Sigmoid colon (tissue), 7 donors: ENCODE measurements around the gene HTR1E. TPM values are rescaled to one million over a fixed set of nuclear protein-coding genes. Genes with fewer than 3 reads are reported as not detected.

Experiments used
- DNase-seq: peaks from one replicate; pipeline ENCODE4 v3.0.0-alpha.2; 2019
- H3K27ac ChIP-seq, 4 donors: fragments of 200-600 bp; sonication (generic); one replicate each; pipeline ENCODE4 v1.5.1; 2016 to 2019; ENCODE audit warnings: mild to moderate bottlenecking in 1 of 4
- H3K27me3 ChIP-seq, 3 donors: fragments of 200-600 bp; sonication (generic); one replicate each; pipeline ENCODE4 v1.5.1; 2019; ENCODE audit warnings: mild to moderate bottlenecking in 1 of 3
- H3K36me3 ChIP-seq, 4 donors: fragments of 200-600 bp; sonication (generic); one replicate each; pipeline ENCODE4 v1.5.1; 2016 to 2019
- H3K4me1 ChIP-seq, 4 donors: fragments of 200-600 bp; sonication (generic); one replicate each; pipeline ENCODE4 v1.5.1; 2017 to 2019
- H3K4me3 ChIP-seq, 4 donors: fragments of 200-600 bp; sonication (generic); one replicate each; pipeline ENCODE4 v1.5.1; 2017 to 2019; ENCODE audit warnings: mild to moderate bottlenecking in 2 of 4, moderate library complexity in 1 of 4
- H3K9me3 ChIP-seq, 4 donors: fragments of 200-600 bp in 3 of 4; sonication (generic) in 3 of 4; one replicate each; pipeline versions ENCODE4 v1.5.1 to v1.6.1; 2013 to 2019
- CTCF ChIP-seq, 4 experiments: fragments of 450-650 bp in 3 of 4; fragments of 200-600 bp in 1 of 4; IDR thresholded peaks; one replicate each; pipeline ENCODE4 v1.5.1; 2016 to 2019; ENCODE audit warnings: antibody characterized with exemption in 4 of 4, mild to moderate bottlenecking in 3 of 4, moderate library complexity in 2 of 4
- EP300 ChIP-seq, 4 donors: sonication (generic); formaldehyde crosslinking; IDR thresholded peaks; one replicate each; pipeline ENCODE4 v1.6.1; 2017; ENCODE audit warnings: antibody characterized with exemption in 4 of 4
- POLR2A ChIP-seq, 2 donors: fragments of 450-650 bp; IDR thresholded peaks; one replicate each; pipeline ENCODE4 v1.6.1; 2016; ENCODE audit warnings: antibody characterized with exemption in 2 of 2, mild to moderate bottlenecking in 2 of 2, moderate library complexity in 2 of 2
- POLR2AphosphoS5 ChIP-seq, 4 donors: sonication (generic); formaldehyde crosslinking; IDR thresholded peaks; one replicate each; pipeline ENCODE4 v1.6.1; 2017; ENCODE audit warnings: antibody characterized with exemption in 4 of 4
- WGBS, 2 donors: extraction: QIAGEN DNeasy Blood & Tissue Kit; methylation state at CpG; one replicate each; pipeline ENCODE4 v1.1.7; 2013; 5-methylcytosine and 5-hydroxymethylcytosine counted together
- intact Hi-C: fragments of 100-400 bp; cut with DNase I; formaldehyde crosslinking; loops from one replicate; pipeline ENCODE4 v1.15.1; 2023
- polyA plus RNA-seq, 3 donors: library from polyadenylated mRNA; stranded (reverse); fragments of 200-250 nt; gene quantifications; one replicate each; pipeline ENCODE4 v1.2.3, GENCODE V29; 2013
- total RNA-seq, 4 donors: library from RNA; depleted of rRNA; stranded (reverse); fragments of >200 nt; gene quantifications; one replicate each; pipeline ENCODE4 v1.1.0, GENCODE V29; 2016
- donor health status: healthy with polysubstance abuse.
- donor health status: Bipolar disorder and iron deficiency.
- donor health status: healthy.

The HTR1E gene
- total and polyA plus RNA-seq, 7 donors: 0.03 TPM; not detected in 6

GRCh38 chr6:86942769-86943516, 5.6 kb downstream of the HTR1E start:
- Histone ChIP-seq H3K9me3 (peaks cover 0 to 2% (median 0%) of the 10 kb centered on the region in 4 donors), H3K4me3 (no peak overlapping the region), H3K27me3 (peaks cover 0 to 8% (median under 1%) of the 10 kb centered on the region in 3 donors), H3K27ac (no peak overlapping the region), H3K4me1 (no peaks in the 10 kb centered on the region), H3K36me3 (no peaks in the 10 kb centered on the region)
- DNase-seq: no peak
- intact Hi-C loops: no loop called here
- TF ChIP-seq EP300 (IDR thresholded peaks at IDR 0.05) (no peak), POLR2AphosphoS5 (IDR thresholded peaks at IDR 0.05) (no peak), POLR2A (IDR thresholded peaks at IDR 0.05) (no peak), CTCF (IDR thresholded peaks at IDR 0.05) (no peak)
- WGBS, 2 donors: 74 to 83% methylated on average over 6 of the region's 6 CpGs

- TF ChIP-seq EP300 (IDR thresholded peaks at IDR 0.05) (no peak), POLR2AphosphoS5 (IDR thresholded peaks at IDR 0.05) (no peak), POLR2A (IDR thresholded peaks at IDR 0.05) (no peak), CTCF (IDR thresholded peaks at IDR 0.05) (no peak)
- Histone ChIP-seq H3K27me3 (no peaks in the 10 kb centered on the region), H3K9me3 (peaks cover 0 to 2% (median 0%) of the 10 kb centered on the region in 4 donors), H3K27ac (no peak overlapping the region), H3K4me3 (no peak overlapping the region), H3K36me3 (no peaks in the 10 kb centered on the region), H3K4me1 (no peaks in the 10 kb centered on the region)
- WGBS, 2 donors: 53% methylated on average over 5 of the region's 5 CpGs
- DNase-seq: no peak
- intact Hi-C loops: no loop called here
These were observed 6.6 kb downstream of the HTR1E start for GRCh38 chr6:86943819-86944407.

GRCh38 chr6:86949771-86950170, 12.4 kb downstream of the HTR1E start:
- no peaks in the 10 kb centered on the region for H3K27me3 ChIP-seq
- DNase-seq: no peak
- H3K27ac ChIP-seq: no peak overlapping the region
- 66 to 85% methylated on average over 3 of the region's 3 CpGs for WGBS, 2 donors
- no peak overlapping the region for H3K4me3 ChIP-seq
- no peaks in the 10 kb centered on the region for H3K36me3 ChIP-seq
- TF ChIP-seq CTCF (IDR thresholded peaks at IDR 0.05) (no peak), POLR2AphosphoS5 (IDR thresholded peaks at IDR 0.05) (no peak), POLR2A (IDR thresholded peaks at IDR 0.05) (no peak), EP300 (IDR thresholded peaks at IDR 0.05) (no peak)
- H3K4me1 ChIP-seq: no peaks in the 10 kb centered on the region
- H3K9me3 ChIP-seq: no peaks in the 10 kb centered on the region
- intact Hi-C loops: no loop called here

GRCh38 chr6:86952991-86953390, 15.7 kb downstream of the HTR1E start:
- Histone ChIP-seq H3K27ac (no peak overlapping the region), H3K4me1 (no peaks in the 10 kb centered on the region), H3K36me3 (no peaks in the 10 kb centered on the region), H3K9me3 (no peaks in the 10 kb centered on the region), H3K4me3 (no peak overlapping the region), H3K27me3 (no peaks in the 10 kb centered on the region)
- 69 to 73% methylated on average over 1 of the region's 1 CpG for WGBS, 2 donors
- intact Hi-C loops: no loop called here
- TF ChIP-seq CTCF (IDR thresholded peaks at IDR 0.05) (no peak), POLR2AphosphoS5 (IDR thresholded peaks at IDR 0.05) (no peak), POLR2A (IDR thresholded peaks at IDR 0.05) (no peak), EP300 (IDR thresholded peaks at IDR 0.05) (no peak)
- DNase-seq: no peak
